CD4-positive, alpha-beta T cell treated with Interleukin-4 for 4 hours (primary cell): ENCODE results near the gene SLC27A5.

Experiments used
- DNase-seq: peaks from one replicate; pipeline ENCODE4 v3.0.0-alpha.2; 2020

The SLC27A5 gene

GRCh38 chr19:58511353-58512208 lies at the start of gene SLC27A5:
Gene SLC27A5, minus strand, starts transcription at chr19:58511992. Its CDS starts 37 bp downstream, at chr19:58511955.
- DNase-seq: no peak

GRCh38 chr19:58560921-58561320 lies 49.1 kb upstream of the SLC27A5 start:
- DNase-seq: no peak

GRCh38 chr19:58560007-58560887 lies 48.5 kb upstream of the SLC27A5 start:
- DNase-seq: no peak

- DNase-seq: peak; percentile 51
Measured at GRCh38 chr19:58559275-58560006, 47.6 kb upstream of the SLC27A5 start.

- DNase-seq: peak; percentile 99
Measured at GRCh38 chr19:58558623-58559274, 47.0 kb upstream of the SLC27A5 start.

GRCh38 chr19:58558066-58558622 lies 46.4 kb upstream of the SLC27A5 start, which contains the start of gene UBE2M:
Gene UBE2M, minus strand, starts transcription at chr19:58558611. Its CDS starts 230 bp downstream, at chr19:58558381.
- peak; percentile 42 for DNase-seq

- DNase-seq: no peak
Measured at GRCh38 chr19:58557221-58558065, 45.7 kb upstream of the SLC27A5 start.

- no peak for DNase-seq
Measured at GRCh38 chr19:58556622-58557220, 44.9 kb upstream of the SLC27A5 start.

- no peak for DNase-seq
Measured at GRCh38 chr19:58555920-58556621, 44.3 kb upstream of the SLC27A5 start.

- DNase-seq: no peak
Measured at GRCh38 chr19:58555369-58555885, 43.6 kb upstream of the SLC27A5 start.

- DNase-seq: peak; percentile 96
Measured at GRCh38 chr19:58554494-58555368, 42.9 kb upstream of the SLC27A5 start, which contains the start of gene CHMP2A. Gene CHMP2A, minus strand, starts transcription at chr19:58555105. Its CDS starts 893 bp downstream, at chr19:58554212.

GRCh38 chr19:58553799-58554493 lies 42.2 kb upstream of the SLC27A5 start:
- no peak for DNase-seq

GRCh38 chr19:58552655-58553054 lies 40.9 kb upstream of the SLC27A5 start:
- DNase-seq: no peak

- no peak for DNase-seq
Measured at GRCh38 chr19:58551577-58552471, 40.0 kb upstream of the SLC27A5 start.

GRCh38 chr19:58551123-58551497 lies 39.3 kb upstream of the SLC27A5 start:
- no peak for DNase-seq

GRCh38 chr19:58550362-58551122 lies 38.8 kb upstream of the SLC27A5 start:
- DNase-seq: no peak
